ENCODE data around the gene CHMP1A. TPM values are rescaled to one million over a fixed set of nuclear protein-coding genes. Genes with fewer than 3 reads are reported as not detected.

CHMP1A gene
- total and polyA plus RNA-seq, 2 of the 8 experiments (the other 6 are each of a cell fraction or from before 2014, with no cell fraction given) = 64.4 to 75.8 TPM

DNA sequence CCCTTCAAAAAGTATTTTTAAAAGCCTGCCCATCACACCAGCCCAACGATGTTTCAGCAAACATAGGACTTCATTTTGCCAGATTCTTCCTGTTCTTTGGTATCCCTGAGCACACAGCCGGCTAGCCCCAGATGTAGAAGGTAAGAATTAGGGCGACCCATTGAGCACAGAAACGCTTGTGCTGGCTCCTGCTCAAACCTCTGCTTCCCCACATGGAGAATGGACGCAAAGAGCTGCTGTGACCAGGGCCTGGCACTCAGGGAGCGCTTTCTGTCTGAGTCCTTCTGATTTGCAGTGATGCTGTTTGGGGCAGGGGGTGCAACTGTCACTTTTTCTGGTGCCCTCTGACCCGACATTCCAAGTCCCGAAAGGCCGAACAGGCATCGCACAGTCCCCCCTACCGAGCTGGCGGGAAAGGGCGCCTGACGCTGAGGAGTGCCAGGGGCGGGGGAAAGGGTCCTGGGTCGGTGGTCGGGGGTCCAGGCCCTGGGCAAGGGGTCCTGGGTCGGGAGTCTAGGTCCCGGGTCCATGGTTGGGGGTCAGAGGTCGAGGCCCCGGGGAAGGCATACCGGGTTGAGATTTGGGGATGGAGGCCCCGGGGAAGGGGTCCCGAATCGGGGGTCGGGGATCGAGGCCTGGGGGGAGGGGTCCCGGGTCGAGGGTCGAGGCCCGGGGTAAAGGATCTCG is 930 bp downstream of the CHMP1A start:
- Histone ChIP-seq H2BK20ac (ENCODE audit: low read length) (no peak overlapping the region), H3K4ac (replicated peaks; ENCODE audit: insufficient read length, low read depth, low read length) (no peak overlapping the region), H3K56ac (replicated peaks; ENCODE audit: insufficient read length, low read depth, low read length) (no peak overlapping the region), H3K23me2 (ENCODE audit: low read depth, low read length) (peaks cover 8% of the 10 kb centered on the region), H4K8ac (ENCODE audit: extremely low read depth, insufficient read depth, low read length) (0 out of 2 replicates have a peak overlapping the region, but pooled peaks have one; percentile 45), H2AFZ (ENCODE audit: low read length) (no peak overlapping the region), H4K5ac (ENCODE audit: insufficient read length, low read depth, low read length) (no peak overlapping the region), H3K9ac (replicated peaks in 1 of 4; ENCODE audit: extremely low read depth in 1 of 4, low read depth in 3 of 4, low read length in 3 of 4) (no peak overlapping the region), H2BK15ac (ENCODE audit: low read length) (no peak overlapping the region), H3K4me3 (ENCODE audit: extremely low read depth in 1 of 4, insufficient read depth in 2 of 4, low read depth in 3 of 4, low read length in 4 of 4) (peak overlapping the region; percentile 79 to 99 (median 87)), H3K9me3 (ENCODE audit: insufficient read depth in 2 of 2, low read depth in 1 of 2, low read length in 1 of 2) (no peaks in the 10 kb centered on the region), H2AK5ac (ENCODE audit: low read depth, low read length) (no peak overlapping the region), H3K36me3 (ENCODE audit: control insufficient read depth in 2 of 4, insufficient read depth in 4 of 4, low read length in 3 of 4) (peaks cover 0 to 15% (median 8%) of the 10 kb centered on the region in 4 experiments; a peak in 6 of 8 replicates), H3K79me2 (ENCODE audit: control insufficient read depth in 1 of 2, insufficient read depth in 2 of 2, low read length in 2 of 2) (peaks cover 0 to 31% of the 10 kb centered on the region in 2 experiments; a peak in 2 of 4 replicates), H3K27ac (ENCODE audit: low read depth, low read length) (no peak overlapping the region), H4K20me1 (replicated peaks in 1 of 2; ENCODE audit: control insufficient read depth in 1 of 2, insufficient read depth in 2 of 2, low read length in 2 of 2) (peaks cover 5 to 10% of the 10 kb centered on the region in 2 experiments), H2BK5ac (ENCODE audit: low read depth, low read length) (no peak overlapping the region), H2BK12ac (ENCODE audit: low read depth, low read length) (no peak overlapping the region), H2BK120ac (replicated peaks; ENCODE audit: low read depth, low read length) (no peak overlapping the region), H3K27me3 (replicated peaks in 1 of 4; ENCODE audit: control insufficient read depth in 3 of 4, extremely low read depth in 1 of 4, insufficient read depth in 3 of 4, low read length in 3 of 4) (no peaks in the 10 kb centered on the region), H3K18ac (ENCODE audit: extremely low read depth, low read length) (no peak overlapping the region), H3K4me2 (ENCODE audit: insufficient read depth in 1 of 2, low read depth in 2 of 2, low read length in 2 of 2) (peak overlapping the region; percentile 52 to 78), H3K79me1 (ENCODE audit: low read depth, low read length) (peaks cover 11% of the 10 kb centered on the region), H3K4me1 (replicated peaks in 1 of 4; ENCODE audit: control insufficient read depth in 3 of 4, insufficient read depth in 4 of 4, low read length in 3 of 4) (peaks cover 0 to 8% (median 3%) of the 10 kb centered on the region in 4 experiments; a peak in 3 of 7 replicates), H4K91ac (replicated peaks; ENCODE audit: insufficient read length, low read length) (no peak overlapping the region), H3K23ac (ENCODE audit: insufficient read length) (no peak overlapping the region), H3K14ac (ENCODE audit: insufficient read length) (no peak overlapping the region)
- POLR2A ChIA-PET (ENCODE audit: partially characterized antibody) = interaction anchor here (0.7 to 2.2 kb wide), 7 partner anchors 14 to 93 kb away, joined by 3 to 9 read pairs (median 4); no protein-coding TSS in a partner anchor
- FAIRE-seq (no peak), DNase-seq (ENCODE audit: low read depth in 1 of 2, low spot score in 2 of 2) (no peak)
- WGBS, 2 experiments (ENCODE audit: extremely low coverage in 1 of 2, insufficient coverage in 1 of 2, insufficient read length in 1 of 2, insufficient replicate concordance in 2 of 2, low coverage in 1 of 2, low lambda C conversion rate in 2 of 2, missing lambda C conversion rate in 1 of 2) = 81% methylated on average over 11 of the region's 32 CpGs; no CpG with 5 or more reads in 1 of the 2 experiments
- CTCF ChIA-PET (ENCODE audit: partially characterized antibody) = interaction anchor here (0.6 to 0.9 kb wide), 2 partner anchors 11 to 39 kb away, joined by 4 read pairs; no protein-coding TSS in a partner anchor
- TF ChIP-seq HDAC2 (IDR thresholded peaks at IDR 0.05; ENCODE audit: borderline replicate concordance in 1 of 2, low read depth in 2 of 2, low read length in 2 of 2) (no peak), HDAC6 (IDR thresholded peaks at IDR 0.05; ENCODE audit: low read depth, low read length) (no peak), NANOG (IDR thresholded peaks at IDR 0.05; ENCODE audit: insufficient read depth, low read depth, low read length, poor library complexity, severe bottlenecking) (no peak), KDM4A (IDR thresholded peaks at IDR 0.05; ENCODE audit: low read depth, low read length, severe bottlenecking) (no peak), NRF1 (IDR thresholded peaks at IDR 0.05; ENCODE audit: low read depth, low read length) (no peak), SP4 (IDR thresholded peaks at IDR 0.05; ENCODE audit: low read length) (no peak), ASH2L (IDR thresholded peaks at IDR 0.05; ENCODE audit: low read length) (no peak), TEAD4 (IDR thresholded peaks at IDR 0.05; ENCODE audit: low read depth, low read length) (no peak), CBX8 (IDR thresholded peaks at IDR 0.05; ENCODE audit: borderline replicate concordance, low read depth, low read length) (no peak), POU5F1 (IDR thresholded peaks at IDR 0.05; ENCODE audit: low read depth, low read length) (no peak), TCF12 (IDR thresholded peaks at IDR 0.05; ENCODE audit: low read depth, low read length) (no peak)
- TF ChIP-seq, protein P1, sequence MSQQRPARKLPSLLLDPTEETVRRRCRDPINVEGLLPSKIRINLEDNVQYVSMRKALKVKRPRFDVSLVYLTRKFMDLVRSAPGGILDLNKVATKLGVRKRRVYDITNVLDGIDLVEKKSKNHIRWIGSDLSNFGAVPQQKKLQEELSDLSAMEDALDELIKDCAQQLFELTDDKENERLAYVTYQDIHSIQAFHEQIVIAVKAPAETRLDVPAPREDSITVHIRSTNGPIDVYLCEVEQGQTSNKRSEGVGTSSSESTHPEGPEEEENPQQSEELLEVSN (IDR thresholded peaks at IDR 0.05) = no peak

Data from H1 (cell line).